ENCODE data around the gene EEIG1.
A peak's percentile ranks its signal among the peaks of the same experiment; 100 is the strongest.

Gene EEIG1

GRCh38 chr9:127958728-127959127 is 22.1 kb downstream of the EEIG1 start:
- no peak for DNase-seq

- DNase-seq: peak; percentile 78 to 80
These were observed 25.3 kb downstream of the EEIG1 start for GRCh38 chr9:127955294-127956015.

DNA sequence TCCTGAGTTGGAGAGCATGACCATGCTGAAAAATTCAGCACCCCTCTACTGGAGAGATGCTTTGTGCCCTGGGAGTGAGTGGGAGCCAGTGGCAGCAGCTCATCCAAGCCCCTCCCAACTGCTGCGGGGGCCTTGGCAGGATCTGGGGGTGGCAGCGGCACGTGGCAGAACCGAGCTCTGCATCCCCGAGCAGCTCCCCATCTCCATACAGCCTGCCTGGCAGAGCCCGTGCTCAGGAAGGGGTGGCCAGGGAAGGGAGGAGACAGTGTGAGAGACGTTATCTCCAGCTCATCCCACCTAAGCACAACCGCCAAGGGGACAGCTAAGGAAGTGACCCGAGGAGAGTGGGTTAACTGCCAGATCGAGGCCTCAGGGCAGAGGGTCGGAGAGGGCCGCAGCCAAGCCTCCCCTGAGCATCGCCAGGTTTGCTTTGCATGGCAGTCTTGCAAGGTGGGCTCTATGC is 25.9 kb downstream of the EEIG1 start:
- DNase-seq: no peak

DNA sequence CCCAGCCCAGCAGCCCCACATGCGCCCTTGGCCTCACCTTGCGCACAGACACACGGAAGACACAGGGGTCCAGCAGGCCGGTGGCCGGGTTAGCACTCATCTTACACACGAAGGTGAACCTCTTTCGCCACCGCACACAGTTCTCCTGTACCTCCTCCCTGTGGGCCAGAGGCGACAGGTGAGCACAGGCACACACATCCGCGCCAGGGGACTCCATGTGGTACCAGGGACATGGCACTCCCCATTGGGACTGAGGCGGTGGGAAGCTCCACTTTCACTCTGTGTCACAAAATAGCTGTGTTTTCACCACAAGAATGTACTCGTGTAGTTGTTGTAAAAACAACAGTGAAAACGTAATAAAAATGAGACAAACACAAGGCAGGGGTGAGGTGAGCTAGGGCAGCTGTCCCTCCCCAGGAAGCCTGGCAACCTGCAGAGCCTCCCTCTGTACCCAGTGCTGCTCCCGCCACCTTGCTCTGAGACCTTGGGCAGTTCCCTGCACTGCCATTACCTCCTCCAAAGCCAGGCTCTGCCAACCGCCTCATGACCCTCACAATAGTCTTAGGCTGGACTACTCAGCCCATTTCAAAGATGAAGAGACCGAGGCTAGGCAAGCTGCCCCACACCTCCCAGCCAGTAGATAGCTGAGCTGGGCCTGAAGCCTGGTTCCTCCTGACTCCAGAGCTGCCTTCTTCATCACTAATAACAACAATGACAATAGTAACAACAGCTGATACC is 26.9 kb downstream of the EEIG1 start:
- DNase-seq: no peak

- DNase-seq: no peak
These were observed 27.6 kb downstream of the EEIG1 start for GRCh38 chr9:127953154-127953553.

DNA sequence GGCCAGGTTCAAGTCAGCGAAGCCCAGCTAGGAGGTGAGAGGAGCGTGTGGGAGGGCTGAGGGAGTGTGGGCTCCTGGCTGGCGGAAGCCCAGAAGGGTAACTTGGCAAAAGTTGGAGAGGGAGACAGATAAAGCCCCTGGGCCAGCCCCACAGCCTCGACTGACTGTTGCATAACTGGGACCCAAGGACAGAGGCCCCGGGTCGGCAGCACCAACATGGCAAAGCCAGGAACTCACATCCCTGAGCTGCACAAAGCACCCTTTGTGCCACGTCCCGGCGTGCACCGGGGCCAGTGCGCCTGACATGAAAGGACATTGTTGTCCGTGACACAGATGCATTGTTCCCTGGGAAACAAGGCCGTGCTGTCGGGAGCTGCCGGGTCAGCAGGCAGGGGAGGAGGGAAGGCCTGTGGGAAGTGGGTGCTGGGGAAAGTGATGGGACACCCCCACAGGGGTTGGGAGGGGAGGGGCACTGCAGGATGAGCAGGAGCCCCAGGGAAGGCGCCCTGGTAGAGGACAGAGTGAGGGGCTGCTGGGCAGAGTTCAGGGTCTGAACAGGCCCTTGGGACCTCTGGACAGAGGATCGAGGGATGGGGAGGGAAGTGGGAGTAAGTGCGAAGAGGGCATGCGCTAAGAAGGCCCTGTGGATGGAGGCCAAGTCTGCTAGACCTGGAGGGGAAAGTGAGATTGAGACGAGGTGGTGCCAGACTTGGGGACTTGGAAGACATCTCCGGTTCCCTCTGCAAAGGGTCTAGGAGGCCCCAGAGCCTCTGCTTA is 30.1 kb downstream of the EEIG1 start:
- no peak for DNase-seq

GRCh38 chr9:127949827-127950512 is 30.8 kb downstream of the EEIG1 start:
- DNase-seq: no peak

- no peak for DNase-seq
These were observed 32.7 kb downstream of the EEIG1 start for GRCh38 chr9:127947841-127948710.

GRCh38 chr9:127946728-127947127 is 34.1 kb downstream of the EEIG1 start:
- no peak for DNase-seq

DNA sequence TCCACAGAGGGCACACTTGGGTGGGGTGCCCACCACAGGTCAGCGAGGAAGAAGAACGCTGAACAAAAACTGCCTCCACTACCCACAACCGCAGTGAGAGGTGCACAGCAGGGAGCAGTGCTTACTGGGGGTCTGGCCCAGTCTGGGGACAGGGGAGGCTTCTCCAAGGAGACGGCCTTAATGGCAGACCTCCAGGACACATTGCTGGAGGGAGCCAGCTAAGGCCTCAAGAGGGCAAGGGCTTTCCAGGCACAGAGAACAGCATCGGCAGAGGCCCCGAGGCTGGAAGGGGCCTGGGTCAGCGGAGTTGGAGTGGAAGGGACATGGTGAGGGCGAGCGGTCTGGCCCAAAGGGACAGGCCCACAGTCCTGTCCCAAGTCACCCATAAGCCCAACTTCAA is 34.8 kb downstream of the EEIG1 start:
- no peak for DNase-seq

DNA sequence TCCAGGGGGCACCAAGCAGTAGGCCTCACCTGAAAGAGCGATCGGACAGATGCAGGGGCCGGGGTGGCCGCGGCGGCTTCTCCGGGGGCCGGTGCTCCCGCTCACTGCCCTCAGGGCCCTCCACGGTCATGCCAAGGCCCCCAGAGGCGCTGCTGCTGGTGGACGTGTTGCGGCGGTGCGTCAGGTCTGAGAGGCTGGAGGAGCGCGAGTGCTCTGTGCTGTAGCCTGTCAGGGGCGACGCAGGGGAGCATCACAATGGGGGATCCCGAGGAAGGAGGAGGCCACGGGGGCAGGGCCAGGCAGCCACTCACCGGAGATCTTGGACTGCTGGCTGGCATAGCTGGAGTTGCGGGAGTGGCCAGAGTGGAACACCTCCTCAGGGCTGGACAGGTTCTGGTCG is 35.5 kb downstream of the EEIG1 start:
- no peak for DNase-seq

DNA sequence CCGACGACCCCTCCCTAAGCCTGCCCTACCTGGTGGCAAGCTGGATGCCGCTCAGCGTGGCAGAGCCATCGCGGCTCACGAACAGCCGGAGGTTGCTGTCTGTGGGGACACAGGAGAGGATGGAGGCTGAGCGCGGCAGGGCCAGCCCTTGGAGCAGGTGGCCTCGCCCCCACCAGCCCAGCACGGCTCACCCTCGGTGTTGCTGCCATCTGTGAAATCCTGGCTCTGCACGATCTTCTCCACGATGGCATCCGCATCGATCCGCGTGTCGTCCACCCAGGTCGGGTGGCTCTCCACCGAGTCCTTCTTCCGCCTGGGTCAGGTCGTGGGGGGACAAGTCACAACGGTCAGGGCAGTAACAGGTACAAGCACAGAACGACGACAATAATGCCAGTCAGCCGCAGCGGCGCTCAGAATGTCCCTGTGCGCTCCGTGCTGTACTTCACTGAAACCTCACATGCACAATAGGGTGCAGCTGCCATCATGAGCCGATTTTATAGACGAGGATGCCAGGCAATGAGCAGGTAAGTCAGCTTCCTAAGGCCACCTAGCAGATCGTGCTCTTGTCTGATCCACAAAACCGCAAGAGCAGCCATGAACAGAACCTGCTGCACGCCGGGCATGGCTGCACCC is 36.1 kb downstream of the EEIG1 start:
- no peak for DNase-seq

- DNase-seq: peak; percentile 77 to 83
These were observed 37.1 kb downstream of the EEIG1 start for GRCh38 chr9:127943731-127944144.

GRCh38 chr9:127943011-127943662 is 37.7 kb downstream of the EEIG1 start:
- DNase-seq: no peak

GRCh38 chr9:127942216-127943010 is 38.4 kb downstream of the EEIG1 start:
- DNase-seq: peak; percentile 59 to 61

DNA sequence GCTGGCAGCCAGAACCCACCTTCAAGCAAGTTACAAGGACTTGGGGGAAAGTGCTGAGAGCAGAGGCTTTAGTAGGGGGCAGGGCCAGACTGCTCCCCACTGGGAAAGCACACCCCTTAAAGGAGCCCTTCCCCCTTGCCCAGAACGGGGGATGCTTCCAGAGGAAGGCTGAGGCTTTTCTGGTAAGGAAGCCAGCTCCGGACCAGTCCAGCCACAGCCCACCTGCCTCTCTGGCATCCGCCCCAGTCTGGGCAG is 38.9 kb downstream of the EEIG1 start:
- DNase-seq: no peak

DNA sequence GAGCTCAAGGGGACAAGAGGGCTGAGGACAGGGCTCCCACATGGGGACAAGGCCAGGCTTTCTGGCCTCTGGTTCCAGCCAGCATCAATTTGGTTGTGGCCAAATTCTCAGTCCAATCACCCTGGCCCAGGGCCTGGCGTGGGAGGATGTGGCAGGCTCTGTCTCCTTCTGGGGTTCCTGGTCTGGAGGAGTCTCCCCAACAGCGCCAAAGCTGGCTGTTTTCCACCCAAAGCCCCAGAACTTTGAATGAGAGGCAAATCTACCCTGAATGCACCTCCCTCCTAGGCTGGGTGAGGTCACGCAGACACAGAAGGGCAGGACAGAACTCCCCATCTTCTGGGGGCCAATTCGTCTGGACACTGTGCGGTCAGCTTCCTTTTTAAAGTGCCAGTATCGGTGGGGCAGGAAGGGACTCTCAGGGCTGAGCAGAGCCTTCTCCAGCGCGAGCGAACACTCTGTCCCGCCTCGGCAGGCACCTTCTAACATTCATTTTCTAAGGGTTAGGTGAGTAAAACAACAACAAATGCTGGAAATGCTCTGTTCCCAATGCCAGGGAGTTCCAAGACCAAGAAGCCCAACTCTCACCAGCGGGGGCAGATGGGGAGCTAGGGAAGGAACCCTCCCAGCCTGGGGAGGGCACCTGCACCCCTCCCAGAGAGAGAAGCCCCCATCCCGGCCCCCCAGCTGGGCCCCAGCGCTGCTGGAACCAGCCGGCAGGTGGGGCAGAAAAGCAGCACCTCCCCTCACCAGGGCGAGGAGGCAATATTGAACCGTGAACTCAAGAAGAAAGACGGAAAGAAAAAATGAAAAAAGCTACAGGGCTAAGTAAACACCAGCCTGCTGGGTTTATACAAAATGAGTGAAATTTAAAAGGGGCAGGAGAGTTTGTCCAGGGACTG is 39.5 kb downstream of the EEIG1 start:
- DNase-seq: no peak

- no peak for DNase-seq
These were observed 40.2 kb downstream of the EEIG1 start for GRCh38 chr9:127940593-127940992.

GRCh38 chr9:127938298-127938690 is 42.5 kb downstream of the EEIG1 start:
- no peak for DNase-seq

Measured in CD4-positive, alpha-beta T cell treated with Interleukin-4 for 1 hour (primary cell).